Activated CD8-positive, alpha-beta memory T cell treated with anti-CD3 and anti-CD28 coated beads, Interleukin-2, amount 50 U/mL, for 4 hours (primary cell): Measurements from ENCODE around the gene LMO4.

Experiments used
- DNase-seq: peaks from one replicate; pipeline ENCODE4 v3.0.0-alpha.2; 2020

LMO4 gene

GRCh38 chr1:87329051-87329525 lies 408 bp downstream of the LMO4 start:
- peak; percentile 50 for DNase-seq

- no peak for DNase-seq
Measured at GRCh38 chr1:87329526-87330056, 911 bp downstream of the LMO4 start.

- no peak for DNase-seq
Measured at GRCh38 chr1:87330057-87330884, 1.6 kb downstream of the LMO4 start.

- no peak for DNase-seq
Measured at GRCh38 chr1:87330885-87331364, 2.2 kb downstream of the LMO4 start.

- peak; percentile 73 for DNase-seq
Measured at GRCh38 chr1:87331365-87332241, 2.9 kb downstream of the LMO4 start.

- no peak for DNase-seq
Measured at GRCh38 chr1:87333692-87334347, 5.1 kb downstream of the LMO4 start.

- DNase-seq, result no peak
Measured at GRCh38 chr1:87334351-87335174, 5.9 kb downstream of the LMO4 start.

- peak; percentile 64 for DNase-seq
Measured at GRCh38 chr1:87335175-87335884, 6.7 kb downstream of the LMO4 start.

GRCh38 chr1:87336623-87337067 lies 8.0 kb downstream of the LMO4 start:
- DNase-seq, result no peak

GRCh38 chr1:87337606-87338005 lies 8.9 kb downstream of the LMO4 start:
- DNase-seq, result no peak

GRCh38 chr1:87338566-87338965 lies 9.9 kb downstream of the LMO4 start:
- DNase-seq, result no peak

- DNase-seq, result no peak
Measured at GRCh38 chr1:87344231-87344630, 15.6 kb downstream of the LMO4 start.

GRCh38 chr1:87346130-87346814 lies 17.6 kb downstream of the LMO4 start:
- DNase-seq, result no peak

- DNase-seq, result no peak
Measured at GRCh38 chr1:87348341-87349019, 19.8 kb downstream of the LMO4 start.

GRCh38 chr1:87349036-87349435 lies 20.4 kb downstream of the LMO4 start:
- DNase-seq, result no peak

- no peak for DNase-seq
Measured at GRCh38 chr1:87355894-87356293, 27.2 kb downstream of the LMO4 start.

- DNase-seq, result no peak
Measured at GRCh38 chr1:87356591-87356990, 27.9 kb downstream of the LMO4 start.

GRCh38 chr1:87358219-87358618 lies 29.5 kb downstream of the LMO4 start:
- no peak for DNase-seq

- no peak for DNase-seq
Measured at GRCh38 chr1:87359586-87359985, 30.9 kb downstream of the LMO4 start.
